ENCODE results near the gene ETFA.

ETFA gene

DNA sequence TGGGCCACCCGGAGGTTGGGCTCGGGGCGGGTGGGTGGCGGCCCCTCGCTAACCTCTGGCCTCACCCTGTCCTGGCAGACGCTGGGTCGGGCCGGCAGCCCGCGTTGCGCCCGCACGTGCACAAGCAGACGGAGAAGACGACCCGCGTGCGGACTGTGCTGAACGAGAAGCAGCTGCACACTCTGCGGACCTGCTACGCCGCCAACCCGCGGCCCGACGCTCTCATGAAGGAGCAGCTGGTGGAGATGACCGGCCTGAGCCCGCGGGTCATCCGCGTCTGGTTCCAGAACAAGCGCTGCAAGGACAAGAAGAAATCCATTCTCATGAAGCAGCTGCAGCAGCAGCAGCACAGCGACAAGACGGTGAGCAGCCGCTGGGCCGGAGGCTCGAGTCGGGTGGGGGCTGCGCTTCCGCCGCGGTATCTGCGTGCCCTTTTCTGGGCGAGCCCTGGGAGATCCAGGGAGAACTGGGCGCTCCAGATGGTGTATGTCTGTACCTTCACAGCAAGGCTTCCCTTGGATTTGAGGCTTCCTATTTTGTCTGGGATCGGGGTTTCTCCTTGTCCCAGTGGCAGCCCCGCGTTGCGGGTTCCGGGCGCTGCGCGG is 29.0 kb upstream of the ETFA start:
- peak; percentile 7 for DNase-seq

GRCh38 chr15:76339305-76340197 is 28.3 kb upstream of the ETFA start:
- DNase-seq = no peak

DNA sequence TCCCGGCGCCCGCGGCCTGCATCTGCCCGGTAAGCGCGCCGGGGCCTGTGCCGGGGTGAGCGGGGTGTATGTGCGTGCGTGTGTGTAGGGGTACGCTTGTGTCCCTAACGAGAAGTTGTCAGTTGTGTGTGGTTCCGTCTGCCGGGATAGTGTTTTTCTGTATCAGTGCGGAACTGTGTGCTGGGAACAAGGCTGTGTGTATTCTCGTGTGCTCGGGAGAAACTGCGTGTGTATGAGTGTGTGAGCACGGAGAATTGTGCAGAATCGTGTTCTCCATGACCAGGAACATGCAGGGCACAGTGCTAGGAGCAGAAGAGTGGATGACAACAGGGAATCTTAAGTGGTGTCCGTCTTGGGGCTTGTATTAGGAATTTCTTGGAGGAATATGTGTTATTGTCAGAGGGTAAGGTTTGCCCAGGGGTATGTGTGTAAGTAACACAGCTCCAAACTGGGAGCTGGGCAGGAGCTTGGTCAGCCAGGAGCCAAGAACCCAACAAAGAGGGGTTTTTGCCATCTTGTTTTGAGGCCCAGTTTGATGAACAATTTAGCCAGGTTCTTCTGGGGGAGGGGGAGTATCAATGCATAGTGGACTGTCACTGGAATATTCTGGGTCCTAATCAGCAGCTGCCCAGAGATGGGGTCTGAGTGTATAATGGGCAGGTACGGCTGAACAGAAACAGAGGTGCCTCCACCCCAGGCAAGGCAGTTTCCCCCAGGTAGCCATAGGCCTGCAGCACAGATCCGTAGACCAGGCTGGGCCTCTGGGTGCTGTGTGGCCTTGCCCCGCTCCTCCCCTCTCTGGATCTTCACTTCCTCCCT is 27.4 kb upstream of the ETFA start:
- DNase-seq = no peak

GRCh38 chr15:76337696-76338485 is 26.6 kb upstream of the ETFA start:
- DNase-seq = no peak

DNA sequence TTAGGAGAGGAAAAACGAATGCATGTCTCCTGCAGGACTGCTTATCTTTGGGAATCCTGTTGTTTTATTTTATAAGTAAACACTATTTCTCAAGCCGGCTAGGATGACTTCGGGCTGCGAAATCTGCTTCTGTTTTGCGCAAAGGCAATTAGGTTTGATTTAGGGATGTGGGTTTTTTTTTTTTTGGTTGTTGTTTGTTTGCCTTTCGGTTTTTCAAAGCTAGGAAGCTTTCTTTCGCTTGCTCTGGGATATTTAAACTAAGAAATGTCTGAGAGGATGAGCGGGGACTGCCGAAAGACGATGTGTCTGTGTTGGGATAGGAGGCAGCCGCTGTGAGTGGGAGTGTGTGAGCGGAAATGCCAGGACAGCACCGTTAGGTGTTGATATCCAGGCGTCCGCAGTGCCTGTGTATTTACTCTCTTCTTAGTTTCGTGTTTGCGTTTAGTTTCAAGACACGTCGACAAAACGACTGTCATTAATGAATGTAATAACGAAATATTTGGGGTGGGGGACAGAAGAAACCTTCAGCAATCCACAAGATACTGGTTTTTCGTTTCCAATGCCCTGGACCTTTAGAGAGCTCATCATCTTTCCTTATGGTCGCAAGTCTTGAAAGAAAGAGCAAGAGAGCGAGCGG is 25.9 kb upstream of the ETFA start:
- no peak for DNase-seq

DNA sequence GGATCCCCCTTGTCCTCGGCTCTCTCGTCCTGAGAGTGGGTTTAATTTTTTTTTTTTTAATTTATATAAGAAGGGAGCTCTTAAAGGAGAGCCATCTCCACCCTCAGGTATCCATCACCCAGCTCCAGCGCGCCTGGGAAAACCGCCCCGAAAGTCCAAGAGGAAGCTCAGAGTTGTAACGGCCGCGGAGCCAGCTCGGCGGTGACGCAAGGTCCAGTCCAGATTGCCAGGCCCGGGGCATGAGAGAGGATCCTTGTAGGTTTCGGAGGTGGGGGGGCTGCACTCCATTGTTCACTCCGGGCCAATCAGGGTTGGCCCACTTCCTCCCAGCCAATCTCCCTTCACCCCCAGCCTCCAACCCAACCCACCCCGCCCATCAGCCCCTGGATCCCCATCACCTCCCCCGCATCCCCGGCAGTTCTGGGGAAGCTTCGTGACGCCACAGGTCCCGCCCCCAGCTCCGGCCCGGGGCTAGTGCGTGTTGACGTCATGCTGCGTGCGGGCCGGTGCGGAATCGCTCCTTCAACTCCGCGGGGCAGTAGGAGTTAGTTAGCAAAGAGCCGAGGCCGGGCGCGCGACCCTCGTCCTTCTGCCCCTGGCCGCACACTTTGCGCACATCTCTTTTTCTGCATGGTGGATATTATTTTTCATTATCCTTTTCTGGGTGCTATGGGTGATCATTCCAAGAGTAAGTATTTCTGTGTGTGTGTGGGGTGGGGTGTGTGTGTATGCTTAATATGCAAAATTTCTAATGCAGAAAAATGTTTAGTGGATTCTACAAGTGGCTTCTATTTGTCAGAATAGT is 25.2 kb upstream of the ETFA start, which contains the start of gene ISL2:
TSS of gene ISL2 (plus strand) at position 520 of the 805 bp plus-strand sequence. CDS start at position 631, 111 bp downstream.
- DNase-seq = no peak

GRCh38 chr15:76335307-76336253 is 24.3 kb upstream of the ETFA start:
- DNase-seq = no peak

GRCh38 chr15:76334438-76335306 is 23.4 kb upstream of the ETFA start:
- no peak for DNase-seq

- DNase-seq = no peak
Measured at GRCh38 chr15:76333720-76334437, 22.6 kb upstream of the ETFA start.

DNA sequence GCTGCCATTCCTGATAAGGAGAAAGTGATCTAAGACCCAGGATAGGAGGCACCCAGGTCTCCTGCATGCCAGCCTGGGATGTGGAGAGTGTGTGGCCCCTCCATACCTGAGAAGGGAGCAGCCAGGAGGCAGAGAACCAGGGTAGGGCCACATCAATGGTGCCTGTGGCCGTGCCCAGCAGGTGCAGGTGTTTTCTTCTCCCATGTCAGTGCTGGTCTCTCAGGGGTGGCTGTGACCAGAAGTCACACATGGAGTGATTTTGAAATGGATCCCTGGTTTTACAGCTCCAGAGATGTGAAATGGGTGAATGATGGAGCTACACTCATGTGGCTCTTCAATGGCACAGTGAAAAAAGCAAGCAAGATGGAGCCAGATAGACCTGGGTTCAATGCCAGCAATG is 22.0 kb upstream of the ETFA start:
- DNase-seq = no peak

DNA sequence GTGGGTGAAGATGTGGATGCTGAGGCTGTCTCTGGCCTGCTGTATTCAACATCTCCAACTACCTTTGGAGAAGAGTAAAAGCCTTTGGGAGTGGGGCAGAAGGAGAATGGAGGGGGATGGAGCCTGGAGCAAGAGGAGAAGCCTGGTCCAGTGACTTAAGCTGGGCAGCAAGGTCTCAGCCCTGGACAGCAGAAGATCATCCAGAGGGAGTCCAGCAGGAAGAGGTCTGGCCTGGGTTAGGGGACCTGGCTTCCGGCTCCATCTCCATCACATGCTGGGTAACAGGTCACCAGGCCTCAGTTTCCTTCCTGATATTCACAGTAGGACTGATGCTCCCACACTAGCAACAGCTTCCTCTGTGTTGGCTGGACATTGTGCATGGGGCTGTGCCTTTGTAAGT is 21.5 kb upstream of the ETFA start:
- DNase-seq = no peak

DNA sequence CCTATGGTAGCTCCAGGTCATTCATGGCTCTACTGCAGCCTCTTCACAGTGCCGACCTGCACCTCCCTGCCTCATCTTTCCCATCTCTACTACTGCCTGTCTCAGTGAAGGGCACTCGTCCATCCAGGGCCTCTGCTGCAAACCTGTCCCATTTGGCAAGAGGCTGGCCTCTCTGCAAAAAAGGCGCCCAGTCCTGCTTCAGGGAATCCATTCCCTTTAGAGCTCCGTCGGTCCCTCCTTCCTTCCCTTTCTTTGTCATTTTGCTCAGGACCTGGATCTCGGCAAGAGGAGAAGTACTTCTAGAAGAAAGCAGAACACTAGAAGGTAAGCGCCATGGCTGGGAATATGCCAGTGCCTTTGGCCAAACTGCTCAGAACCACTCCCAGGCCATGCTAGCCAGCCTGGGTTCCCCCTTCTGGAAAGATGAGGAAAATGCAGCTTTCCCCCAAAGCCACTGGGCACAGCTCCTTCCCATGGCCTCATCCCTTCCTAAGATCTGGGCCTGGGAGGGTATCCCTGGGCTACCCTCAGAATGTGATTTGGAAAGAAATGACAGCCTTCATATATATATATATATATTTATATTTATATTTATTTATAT is 18.9 kb upstream of the ETFA start:
- peak; percentile 21 for DNase-seq

DNA sequence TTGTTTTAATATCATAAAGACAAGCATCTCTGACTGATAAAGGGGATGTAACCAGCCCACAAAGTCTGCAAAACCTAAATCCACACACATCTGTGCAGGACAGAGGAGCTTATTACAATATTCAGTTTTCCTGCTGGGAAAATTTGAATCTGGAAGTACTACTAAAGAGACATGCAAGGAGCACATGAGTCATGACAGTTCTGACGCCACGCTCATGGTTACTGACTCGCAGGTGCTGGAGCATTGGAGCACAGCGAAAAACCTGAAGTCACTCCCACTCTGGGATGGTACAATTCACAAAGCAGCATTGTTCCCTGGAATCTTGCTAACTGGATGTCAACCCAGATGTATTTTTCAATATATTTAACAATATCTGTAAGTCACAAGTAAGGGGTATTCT is 17.7 kb upstream of the ETFA start:
- DNase-seq = no peak

- DNase-seq = no peak
Measured at GRCh38 chr15:76328106-76328696, 16.9 kb upstream of the ETFA start.

GRCh38 chr15:76327191-76328105 is 16.2 kb upstream of the ETFA start:
- no peak for DNase-seq

GRCh38 chr15:76325704-76326103 is 14.4 kb upstream of the ETFA start:
- no peak for DNase-seq
